Measurements from ENCODE around the gene TUG1. TPM values are rescaled to one million over a fixed set of nuclear protein-coding genes. Genes with fewer than 3 reads are reported as not detected.

TUG1 gene
- total and polyA plus RNA-seq, 9 of the 15 experiments (the other 6 are each of a cell fraction or from before 2014, with no cell fraction given): 24.7 to 132 (median 58.9) TPM

DNA sequence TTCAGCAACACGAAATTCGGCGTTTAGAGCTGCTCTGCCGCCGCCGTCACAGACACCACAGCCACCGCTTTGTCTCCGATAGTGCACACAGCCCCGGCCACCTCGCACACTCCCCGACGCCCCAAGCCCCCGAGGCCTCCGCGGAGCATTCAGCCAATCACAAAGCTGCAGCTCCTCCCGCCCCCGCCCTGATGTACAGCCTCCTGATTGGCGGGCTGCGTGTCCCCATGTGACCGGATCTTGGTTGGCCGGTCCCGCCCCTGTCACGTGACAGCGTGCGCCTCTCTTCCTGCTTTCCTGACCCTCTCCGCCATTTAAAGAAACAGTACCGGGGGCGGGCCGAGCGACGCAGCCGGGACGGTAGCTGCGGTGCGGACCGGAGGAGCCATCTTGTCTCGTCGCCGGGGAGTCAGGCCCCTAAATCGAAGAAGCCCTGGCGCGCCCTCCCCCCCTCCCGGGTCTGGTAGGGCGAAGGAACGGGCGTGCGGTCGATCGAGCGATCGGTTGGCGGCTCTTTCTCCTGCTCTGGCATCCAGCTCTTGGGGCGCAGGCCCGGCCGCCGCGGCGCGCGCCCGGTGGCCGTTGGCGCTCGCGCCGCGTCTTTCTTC, at the start of gene TUG1 (continued):
- TF ChIP-seq TBP (optimal IDR thresholded peaks at IDR 0.05; ENCODE audit: low read depth, low read length) (peak; percentile 71), NR2C2 (CRISPR knock-in tag; IDR thresholded peaks at IDR 0.05) (0 out of 2 replicates have a peak, but pooled peaks have one; percentile 36), NR2C2 (tag; IDR thresholded peaks at IDR 0.05) (peak; percentile 81), KLF6 (CRISPR knock-in tag; IDR thresholded peaks at IDR 0.05; ENCODE audit: borderline replicate concordance) (no peak), HEY1 (CRISPR knock-in tag; IDR thresholded peaks at IDR 0.05; ENCODE audit: borderline replicate concordance) (no peak), ZNF140 (CRISPR knock-in tag; IDR thresholded peaks at IDR 0.05) (no peak), TAF1 (IDR thresholded peaks at IDR 0.05; ENCODE audit: control insufficient read depth, extremely low read depth, insufficient read depth, low read length, severe bottlenecking) (peak; percentile 73), ARID3A (IDR thresholded peaks at IDR 0.05; ENCODE audit: borderline replicate concordance, low read depth, low read length) (no peak), PRDM10 (IDR thresholded peaks at IDR 0.05; ENCODE audit: partially characterized antibody) (no peak), SPI1 (IDR thresholded peaks at IDR 0.05; ENCODE audit: borderline replicate concordance, low read depth, low read length) (no peak), POLR3A (IDR thresholded peaks at IDR 0.05; ENCODE audit: borderline replicate concordance, extremely low read depth, insufficient read depth, insufficient read length) (no peak), KAT7 (CRISPR knock-in tag; IDR thresholded peaks at IDR 0.05; ENCODE audit: borderline replicate concordance) (no peak)
- TF ChIP-seq, protein P1, sequence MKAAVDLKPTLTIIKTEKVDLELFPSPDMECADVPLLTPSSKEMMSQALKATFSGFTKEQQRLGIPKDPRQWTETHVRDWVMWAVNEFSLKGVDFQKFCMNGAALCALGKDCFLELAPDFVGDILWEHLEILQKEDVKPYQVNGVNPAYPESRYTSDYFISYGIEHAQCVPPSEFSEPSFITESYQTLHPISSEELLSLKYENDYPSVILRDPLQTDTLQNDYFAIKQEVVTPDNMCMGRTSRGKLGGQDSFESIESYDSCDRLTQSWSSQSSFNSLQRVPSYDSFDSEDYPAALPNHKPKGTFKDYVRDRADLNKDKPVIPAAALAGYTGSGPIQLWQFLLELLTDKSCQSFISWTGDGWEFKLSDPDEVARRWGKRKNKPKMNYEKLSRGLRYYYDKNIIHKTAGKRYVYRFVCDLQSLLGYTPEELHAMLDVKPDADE (conservative IDR thresholded peaks at IDR 0.05; ENCODE audit: control insufficient read depth, low read depth, low read length): no peak; the same call in 1 of the 2 replicates
